T47D (cell line): Measurements from ENCODE around the gene UCK2.

Experiments used
- DNase-seq, 2 experiments: peaks; one replicate each; pipeline versions ENCODE4 v3.0.0 to v3.0.0-alpha.2; 2011 to 2012; ENCODE audit warnings: low read depth in 1 of 2, low spot score in 1 of 2
- JUND ChIP-seq: IDR thresholded peaks from 2 replicates; pipeline ENCODE4 v1.6.1; 2012; ENCODE audit warnings: low read depth
- in situ Hi-C: cut with HindIII; loops from 2 replicates; pipeline ENCODE4 v1.10.0; 2016; ENCODE audit warnings: low sequenced_read_pairs, low pct_unique_long_range_greater_than_20kb

UCK2 gene

DNA sequence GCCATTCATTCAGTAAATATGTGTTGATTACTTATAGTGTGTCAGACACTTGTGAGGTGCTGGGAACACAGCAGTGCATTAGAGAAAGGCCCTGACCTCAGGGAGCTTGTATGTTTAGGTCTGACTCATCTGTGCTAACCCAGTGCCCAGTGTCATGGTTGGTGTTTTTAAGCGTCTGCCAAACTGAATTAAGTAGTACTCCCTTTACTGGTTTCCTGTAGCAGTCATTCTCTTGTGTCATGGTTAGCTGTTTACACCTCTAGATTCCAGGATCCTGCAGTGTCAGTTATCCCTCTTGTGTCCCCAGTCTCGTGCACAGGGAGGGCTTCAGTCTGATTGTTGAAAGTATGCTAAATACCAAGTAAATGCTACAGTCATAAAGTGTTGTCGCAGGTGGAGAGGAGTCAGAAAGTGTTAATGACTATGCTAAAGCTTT, 14.2 kb downstream of the UCK2 start:
- no peak for TF ChIP-seq JUND
- in situ Hi-C loops = no loop called here
- peak in 1 of 2 experiments; percentile 47 for DNase-seq

GRCh38 chr1:165842023-165842670, 14.7 kb downstream of the UCK2 start:
- in situ Hi-C loops = no loop called here
- no peak for TF ChIP-seq JUND
- no peak for DNase-seq

DNA sequence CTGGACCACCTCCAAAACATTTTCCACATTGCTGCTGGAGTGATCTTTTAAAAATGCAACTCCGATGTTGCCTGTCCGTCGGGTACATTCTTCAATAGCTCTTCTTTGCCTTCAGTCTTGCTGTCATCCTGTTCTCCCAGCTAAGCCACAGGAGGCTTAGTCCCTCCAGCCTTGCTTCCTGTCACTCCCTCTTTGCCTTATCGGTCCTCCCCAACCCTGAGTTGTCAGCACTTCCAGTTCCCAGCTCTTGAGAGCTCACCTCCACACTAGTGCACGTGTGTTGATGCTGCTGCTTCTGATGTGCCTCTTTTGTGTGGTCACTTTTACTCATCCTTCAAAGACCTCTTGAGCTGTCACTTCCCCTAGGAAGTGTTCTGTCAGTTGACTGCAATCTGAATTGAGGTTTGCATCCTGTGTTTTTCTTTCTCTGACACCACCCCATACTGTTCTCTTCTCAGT, 15.3 kb downstream of the UCK2 start:
- DNase-seq = no peak
- in situ Hi-C loops = no loop called here
- TF ChIP-seq JUND = no peak

DNA sequence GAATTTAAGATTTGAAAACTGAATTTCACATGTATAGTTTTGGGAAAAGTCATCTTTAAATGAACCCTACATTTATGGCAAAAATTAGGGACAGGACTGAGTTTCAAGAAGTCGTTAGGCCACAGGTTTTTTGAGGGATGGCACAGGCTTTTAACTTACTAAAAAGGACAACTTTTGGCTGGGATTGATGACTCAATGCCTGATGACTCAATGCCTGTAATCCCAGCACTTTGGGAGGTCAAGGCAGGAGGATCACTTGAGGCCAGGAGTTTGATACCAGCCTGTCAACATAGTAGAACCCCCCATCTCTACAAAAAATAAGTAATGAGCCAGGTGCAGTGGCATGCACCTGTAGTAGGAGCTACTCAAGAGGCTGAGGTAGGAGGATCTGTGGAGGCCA, 15.9 kb downstream of the UCK2 start:
- in situ Hi-C loops = no loop called here
- no peak for TF ChIP-seq JUND
- DNase-seq = no peak

DNA sequence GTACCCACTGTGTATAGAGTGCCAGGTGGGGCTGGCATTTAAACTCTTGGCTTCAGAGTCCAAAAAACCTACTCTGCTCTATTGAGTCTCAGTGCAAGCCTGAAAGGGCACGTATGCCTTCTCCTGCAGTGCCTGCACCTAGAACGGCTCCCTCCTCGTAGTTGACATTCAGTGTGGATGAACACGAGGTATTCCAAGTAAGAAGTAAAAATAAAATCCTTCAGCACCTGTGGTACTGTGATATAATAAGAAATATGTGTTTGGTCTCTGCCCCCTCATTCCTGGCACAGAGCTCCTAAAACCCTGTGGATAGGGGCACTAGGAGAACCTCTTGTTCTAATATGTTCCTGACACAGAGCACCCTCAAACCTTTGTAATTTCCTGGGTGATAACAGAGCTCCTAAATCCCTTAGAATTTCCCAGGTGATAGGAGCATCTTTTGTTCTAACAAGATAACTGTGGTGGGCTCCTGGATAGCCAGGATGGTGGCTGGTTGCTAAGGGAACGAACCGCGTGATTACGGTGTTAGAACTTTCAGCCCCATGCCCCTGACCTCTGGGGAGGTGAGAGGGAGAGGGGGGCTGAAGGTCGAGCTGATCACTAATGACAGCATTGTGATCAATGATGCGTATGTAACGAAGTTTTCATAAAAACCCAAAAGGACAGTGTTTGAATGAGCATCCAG, 16.8 kb downstream of the UCK2 start:
- DNase-seq = no peak
- TF ChIP-seq JUND = no peak
- in situ Hi-C loops = no loop called here

DNA sequence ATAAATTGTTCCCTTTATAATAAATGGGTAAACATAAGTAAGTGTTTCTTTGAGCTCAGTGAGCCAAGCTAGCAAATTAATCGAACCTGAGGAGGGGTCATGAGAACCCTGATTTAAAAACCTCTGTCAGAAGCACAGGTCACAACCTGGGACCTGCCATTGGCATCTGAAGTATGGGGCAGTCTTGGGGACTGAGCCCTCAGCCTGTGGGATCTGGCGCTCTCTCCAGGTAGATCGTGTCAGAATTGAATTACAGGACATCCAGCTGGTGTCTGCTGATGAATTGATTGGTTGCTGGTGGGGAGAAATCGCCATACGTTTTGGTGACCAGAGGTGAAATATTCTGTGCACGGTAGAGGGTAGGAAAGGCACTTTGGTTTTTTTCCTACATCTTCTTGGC, 17.5 kb downstream of the UCK2 start:
- TF ChIP-seq JUND = no peak
- in situ Hi-C loops = no loop called here

DNA sequence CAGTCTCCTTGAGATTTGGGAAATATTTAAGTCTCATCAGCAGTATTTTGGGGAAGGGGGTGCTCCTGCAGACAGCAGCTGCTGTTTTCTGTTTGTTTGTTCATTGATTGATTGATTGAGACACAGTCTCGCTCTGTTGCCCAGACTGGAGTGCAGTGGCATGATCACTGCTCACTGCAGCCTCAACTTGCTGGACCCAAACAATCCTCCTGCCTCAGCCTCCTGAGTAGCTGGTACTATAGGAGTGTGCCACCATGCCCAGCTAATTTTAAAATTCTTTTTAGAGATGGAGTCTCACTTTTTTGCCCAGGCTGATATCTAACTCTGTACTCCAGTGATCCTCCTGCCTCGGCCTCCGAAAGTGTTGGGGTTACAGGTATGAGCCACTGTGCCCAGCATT, 18.2 kb downstream of the UCK2 start:
- TF ChIP-seq JUND = no peak
- in situ Hi-C loops = no loop called here
- no peak for DNase-seq

More for the DNA sequence above, 17.5 kb downstream of the UCK2 start:
- DNase-seq = no peak

DNA sequence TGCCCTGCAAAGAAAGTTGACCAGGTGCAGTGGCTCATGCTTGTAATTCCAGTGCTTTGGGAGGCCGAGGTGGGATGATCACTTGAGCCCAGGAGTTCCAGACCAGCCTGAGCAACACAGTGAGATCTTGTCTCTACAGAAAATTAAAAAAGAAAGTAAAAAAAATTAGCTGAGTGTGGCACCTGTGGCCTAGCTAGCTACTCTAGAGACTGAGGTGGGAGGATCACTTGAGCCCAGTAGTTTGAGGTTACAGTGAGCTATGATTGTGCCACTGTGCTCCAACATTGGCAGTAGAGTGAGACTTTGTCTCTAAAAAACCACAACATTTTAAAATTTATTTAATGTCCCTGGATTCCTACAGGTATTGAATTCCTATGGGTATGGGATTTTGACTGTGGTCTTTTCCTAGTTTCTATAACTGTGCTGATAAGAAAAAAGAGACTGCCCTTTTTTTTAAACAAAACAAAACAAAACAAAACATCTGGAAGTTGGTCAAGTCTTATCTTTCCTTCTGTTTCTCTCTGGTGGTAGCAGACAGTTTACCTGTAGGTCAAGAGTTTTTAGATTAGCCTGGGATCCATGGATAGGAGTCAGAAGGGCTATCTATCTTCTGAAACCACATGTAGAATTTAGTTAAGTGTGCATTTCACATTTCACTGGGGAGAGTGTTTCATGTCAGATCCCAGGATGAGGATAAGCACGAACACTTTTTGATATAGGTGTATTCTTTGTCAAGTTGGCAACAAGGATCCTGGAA, 18.8 kb downstream of the UCK2 start:
- TF ChIP-seq JUND = no peak
- DNase-seq = no peak
- in situ Hi-C loops = no loop called here

DNA sequence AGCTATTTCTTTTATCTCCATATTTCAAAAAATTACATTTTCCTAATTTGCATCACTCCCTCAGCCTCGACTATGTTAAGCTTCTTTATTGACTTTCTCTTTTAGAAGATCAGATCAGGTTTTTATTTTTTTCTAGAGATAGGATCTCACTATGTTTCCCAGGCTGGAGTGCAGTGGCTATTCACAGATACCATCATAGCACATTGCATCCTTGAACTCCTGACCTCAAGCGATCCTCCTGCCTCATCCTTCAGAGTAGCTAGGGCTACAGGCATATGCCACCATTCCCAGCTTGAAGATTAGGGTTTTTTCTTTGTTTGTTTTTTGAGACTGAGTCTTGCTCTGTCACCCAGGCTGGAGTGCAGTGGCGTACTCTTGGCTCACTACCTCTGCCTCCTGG, 20.1 kb downstream of the UCK2 start:
- in situ Hi-C loops = no loop called here
- no peak for TF ChIP-seq JUND
- no peak for DNase-seq

- no peak for TF ChIP-seq JUND
- in situ Hi-C loops = no loop called here
- DNase-seq = no peak
Observed at GRCh38 chr1:165849353-165850133, 22.1 kb downstream of the UCK2 start.

GRCh38 chr1:165851034-165851658, 23.7 kb downstream of the UCK2 start:
- in situ Hi-C loops = no loop called here
- DNase-seq = no peak
- TF ChIP-seq JUND = no peak

- in situ Hi-C loops = no loop called here
- TF ChIP-seq JUND = no peak
- DNase-seq = no peak
Observed at GRCh38 chr1:165852871-165853270, 25.5 kb downstream of the UCK2 start.
